T-helper 1 cell (primary cell): ENCODE results near the gene VAMP2.

Experiments used
- DNase-seq, 5 donors: peaks; one replicate each; pipeline ENCODE4 v3.0.0-alpha.2; 2012 to 2020

Gene VAMP2

DNA sequence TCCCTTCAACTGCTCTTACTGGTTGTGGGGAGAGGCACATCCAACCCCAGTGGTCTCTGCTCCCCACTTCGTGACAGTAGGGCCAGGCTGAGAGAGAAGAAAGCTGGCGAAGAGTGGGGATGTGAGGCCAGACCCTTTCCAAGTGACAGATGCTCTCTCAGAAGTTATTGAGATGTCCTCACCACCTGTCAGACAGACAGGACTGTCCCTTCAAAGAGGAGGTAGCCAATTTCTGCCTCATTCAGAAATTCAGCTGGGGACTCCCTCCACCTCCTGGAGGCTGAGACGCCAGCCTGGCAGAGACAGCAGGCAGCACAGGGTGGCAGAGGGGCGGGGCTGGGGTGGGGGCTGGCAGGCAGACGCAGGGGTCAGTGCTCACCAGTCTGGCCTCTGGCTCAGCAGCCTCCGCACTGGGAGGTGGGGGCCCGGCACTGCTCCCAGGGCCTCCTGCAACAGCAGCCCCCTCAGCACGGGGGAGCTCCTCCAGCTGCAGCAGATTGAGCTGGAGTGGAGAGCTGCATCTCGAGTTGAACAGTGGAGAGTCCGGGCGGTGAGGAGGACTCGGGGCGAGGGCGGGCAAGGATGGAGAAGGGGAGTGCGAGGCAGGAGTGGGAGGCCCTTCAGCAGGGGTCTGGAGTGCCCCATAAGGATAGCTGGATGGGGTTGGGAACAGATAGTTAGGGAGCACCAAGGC lies 19.7 kb downstream of the VAMP2 start:
- DNase-seq = peak in 1 of 5 donors; percentile 12

DNA sequence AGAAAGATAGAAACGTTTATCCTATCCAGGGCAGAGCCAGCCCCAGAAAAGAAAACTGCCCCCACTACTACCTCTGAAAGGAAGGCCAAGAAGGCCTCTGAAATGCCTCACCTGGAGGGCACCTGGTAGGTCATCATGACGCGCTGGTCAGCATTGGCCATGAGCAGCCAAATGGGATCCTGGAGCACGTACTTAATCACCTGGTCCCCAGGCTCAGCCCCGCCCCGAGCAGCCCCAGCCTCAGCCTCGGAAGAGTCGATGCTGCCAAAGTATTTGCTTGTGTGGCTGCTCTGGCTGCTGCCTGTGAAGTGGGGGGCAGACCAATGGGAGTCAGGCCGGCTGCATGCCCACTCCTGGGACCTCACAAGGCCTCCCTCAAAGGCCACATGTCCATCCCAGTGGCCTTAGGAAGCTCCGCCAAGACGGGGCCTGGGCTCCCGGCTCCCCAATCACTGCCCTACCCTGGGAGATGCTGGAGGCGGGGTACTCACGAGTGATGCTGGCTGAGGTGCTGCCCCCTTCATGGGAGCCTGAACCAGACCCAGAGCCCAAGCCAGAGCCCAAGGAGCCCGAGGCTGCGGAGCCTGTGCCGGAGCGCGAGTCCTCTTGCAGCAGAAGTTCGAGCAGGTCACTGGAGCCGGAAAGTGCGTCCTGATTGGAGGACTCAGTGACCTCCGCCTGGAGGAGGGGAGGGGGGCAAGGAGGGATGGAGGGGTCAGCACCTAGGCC lies 20.4 kb downstream of the VAMP2 start:
- DNase-seq = no peak

- no peak for DNase-seq
Observed at GRCh38 chr17:8141741-8142140, 21.0 kb downstream of the VAMP2 start.

DNA sequence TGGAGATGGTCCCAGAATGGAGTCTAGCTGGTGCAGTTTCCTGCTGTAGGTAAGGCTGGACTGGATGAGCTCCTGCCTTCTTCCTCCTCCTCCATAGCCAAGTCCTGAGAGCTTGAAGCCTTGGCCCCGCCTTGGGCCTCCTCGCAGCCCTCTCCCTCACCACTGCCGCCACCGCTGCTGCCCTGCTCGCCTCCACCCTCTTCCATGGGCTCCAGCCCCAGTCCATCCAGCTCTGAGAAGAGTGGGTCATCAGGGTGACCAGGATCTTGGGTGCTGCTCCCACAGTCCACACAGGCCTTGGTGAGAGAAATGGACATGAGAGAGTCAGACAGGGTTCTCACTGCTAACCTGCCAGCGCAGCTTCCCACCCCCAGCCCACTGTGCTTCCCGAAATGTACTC lies 21.7 kb downstream of the VAMP2 start:
- no peak for DNase-seq

DNA sequence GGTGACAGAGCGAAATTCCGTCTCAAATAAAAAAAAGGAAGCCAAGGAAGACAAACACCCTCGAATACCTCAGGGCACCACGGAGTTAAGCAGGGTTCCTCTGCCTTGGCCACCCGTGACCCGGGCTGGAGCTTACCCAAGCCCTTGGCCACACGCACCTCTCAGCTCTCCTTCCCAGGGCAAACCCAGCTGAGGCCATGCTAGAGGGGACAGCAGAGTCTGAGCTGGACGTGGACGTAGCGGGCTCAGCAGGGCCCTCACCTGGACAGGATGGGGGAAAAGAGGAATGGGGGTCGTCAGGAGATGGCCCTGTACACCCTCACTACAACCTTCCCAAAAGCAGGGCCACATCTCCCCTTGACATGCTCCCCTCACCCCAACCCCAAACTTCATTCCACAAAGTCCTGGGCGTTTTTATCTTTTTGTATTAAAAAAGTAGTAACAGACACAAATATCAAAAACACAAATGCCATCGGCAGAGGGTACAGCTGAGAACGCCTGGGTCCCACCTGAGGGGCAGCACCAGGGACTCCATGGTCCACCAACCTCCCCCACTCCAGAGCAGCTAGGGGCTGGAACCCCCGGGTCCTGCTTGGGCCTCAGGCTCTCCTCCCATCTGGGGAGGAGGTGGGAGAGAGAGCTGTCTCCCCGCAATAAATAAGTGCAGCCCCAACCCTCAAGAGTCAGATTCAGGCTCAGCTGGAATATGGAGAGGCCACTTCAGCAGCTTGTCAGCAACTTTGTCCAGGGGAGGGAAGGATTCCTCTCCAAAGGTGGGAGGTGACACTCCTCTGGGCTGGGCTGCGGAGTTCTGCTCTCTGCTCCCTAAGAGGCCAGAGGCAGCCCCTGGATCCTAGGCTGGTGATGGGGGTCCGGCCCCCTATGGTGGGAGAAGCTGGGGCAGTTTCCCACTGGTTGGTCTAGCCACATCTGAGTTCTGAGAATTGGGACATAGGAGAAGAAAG lies 22.4 kb downstream of the VAMP2 start:
- no peak for DNase-seq

GRCh38 chr17:8138672-8139371 lies 23.9 kb downstream of the VAMP2 start:
- DNase-seq = peak; percentile 87 to 97 (median 93)

GRCh38 chr17:8138374-8138671 lies 24.4 kb downstream of the VAMP2 start:
- DNase-seq = no peak

DNA sequence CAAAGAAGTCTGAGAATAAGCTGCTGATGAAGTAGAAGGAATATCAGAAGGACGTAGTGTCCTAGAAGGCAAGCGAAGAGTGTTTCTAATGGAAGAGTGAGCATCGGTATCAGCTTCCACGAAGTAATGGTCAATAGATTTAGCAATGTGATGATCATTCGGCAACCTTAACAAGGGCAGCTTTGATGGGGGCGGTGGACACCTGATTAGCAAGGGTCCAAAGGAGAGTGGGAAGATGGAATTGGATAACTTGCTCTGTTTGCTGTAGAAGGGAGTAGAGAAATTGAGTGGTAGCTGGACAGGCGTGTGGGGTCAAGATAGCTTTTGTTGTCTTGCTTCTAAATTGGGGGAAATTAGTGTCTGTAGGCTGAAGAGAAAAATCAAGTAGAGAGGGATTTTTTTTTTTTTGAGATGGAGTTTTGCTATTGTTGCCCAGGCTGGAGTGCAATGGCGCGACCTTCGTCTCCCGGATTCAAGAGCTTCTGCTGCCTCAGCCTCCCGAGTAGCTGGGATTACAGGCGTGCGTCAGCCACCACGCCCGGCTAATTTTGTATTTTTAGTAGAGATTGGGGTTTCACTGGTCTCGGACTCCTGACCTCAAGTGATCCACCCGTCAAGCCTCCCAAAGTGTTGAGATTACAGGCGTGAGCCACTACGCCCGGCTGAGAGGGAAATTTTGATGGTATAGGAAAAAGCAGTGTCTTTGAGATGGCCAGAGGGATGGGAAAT lies 24.9 kb downstream of the VAMP2 start:
- DNase-seq = no peak

- no peak for DNase-seq
Observed at GRCh38 chr17:8133941-8134340, 28.8 kb downstream of the VAMP2 start.

- no peak for DNase-seq
Observed at GRCh38 chr17:8133399-8133798, 29.3 kb downstream of the VAMP2 start.

- DNase-seq = no peak
Observed at GRCh38 chr17:8131844-8132441, 30.8 kb downstream of the VAMP2 start.

DNA sequence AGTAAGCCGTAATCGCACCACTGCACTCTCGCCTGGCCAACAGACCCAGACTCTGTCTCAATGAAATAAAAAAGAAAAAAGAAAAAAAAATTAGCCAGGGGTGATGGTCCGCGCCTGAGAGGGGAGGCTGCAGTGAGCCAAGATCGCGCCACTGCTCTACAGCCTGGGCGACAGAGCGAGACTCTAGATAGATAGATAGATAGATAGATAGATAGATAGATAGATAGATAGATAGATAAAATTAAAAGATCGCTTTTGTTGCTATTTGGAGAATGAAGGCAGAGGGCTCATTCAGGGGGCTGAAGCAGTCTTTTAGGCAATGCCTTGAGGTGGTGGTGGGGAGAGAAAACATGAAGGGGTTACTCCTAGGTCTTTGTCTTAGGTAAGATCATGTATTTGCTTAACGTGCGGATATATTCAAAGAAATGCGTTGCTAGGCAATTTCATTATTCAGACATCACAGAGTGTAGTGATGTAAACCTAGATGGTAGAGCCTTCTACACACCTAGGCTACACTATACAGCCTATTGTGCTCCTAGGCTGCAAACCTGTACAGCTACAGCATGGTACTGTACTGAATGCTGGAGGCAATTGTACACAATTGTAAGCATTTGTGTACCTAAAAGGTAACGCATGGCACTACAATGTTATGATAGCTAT lies 34.5 kb downstream of the VAMP2 start:
- no peak for DNase-seq

DNA sequence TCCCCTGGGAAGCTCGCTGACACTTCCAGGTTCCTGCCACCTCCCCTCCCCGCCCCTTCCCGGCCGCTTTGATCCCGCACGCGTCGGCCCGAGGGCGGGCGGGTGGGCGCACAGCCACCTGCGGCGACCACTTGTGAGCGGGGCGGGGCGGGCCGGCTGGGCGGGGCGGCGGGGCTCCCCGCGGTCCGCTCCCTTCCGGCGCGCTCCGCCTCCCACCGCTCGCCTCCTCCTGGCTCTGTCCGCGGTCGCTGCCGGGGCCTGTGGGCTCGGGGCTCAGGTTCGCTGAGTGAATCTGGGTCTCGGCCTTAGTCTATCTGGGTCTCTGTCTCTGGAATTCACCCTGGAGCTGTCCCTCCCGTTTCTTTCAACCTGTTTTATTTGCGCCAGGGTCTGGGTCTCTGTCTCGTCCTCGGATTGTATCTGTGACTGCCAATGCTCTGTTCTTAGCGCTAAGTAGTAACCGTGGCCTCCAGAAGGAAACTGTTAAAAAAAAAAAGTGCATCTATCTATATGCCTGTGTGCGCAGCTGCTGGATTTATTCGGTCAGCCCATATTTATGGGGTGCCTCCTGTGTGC lies 36.2 kb downstream of the VAMP2 start:
- DNase-seq = peak in 2 of 5 donors; percentile 47 to 55

GRCh38 chr17:8125947-8126490 lies 36.7 kb downstream of the VAMP2 start:
- DNase-seq = no peak

DNA sequence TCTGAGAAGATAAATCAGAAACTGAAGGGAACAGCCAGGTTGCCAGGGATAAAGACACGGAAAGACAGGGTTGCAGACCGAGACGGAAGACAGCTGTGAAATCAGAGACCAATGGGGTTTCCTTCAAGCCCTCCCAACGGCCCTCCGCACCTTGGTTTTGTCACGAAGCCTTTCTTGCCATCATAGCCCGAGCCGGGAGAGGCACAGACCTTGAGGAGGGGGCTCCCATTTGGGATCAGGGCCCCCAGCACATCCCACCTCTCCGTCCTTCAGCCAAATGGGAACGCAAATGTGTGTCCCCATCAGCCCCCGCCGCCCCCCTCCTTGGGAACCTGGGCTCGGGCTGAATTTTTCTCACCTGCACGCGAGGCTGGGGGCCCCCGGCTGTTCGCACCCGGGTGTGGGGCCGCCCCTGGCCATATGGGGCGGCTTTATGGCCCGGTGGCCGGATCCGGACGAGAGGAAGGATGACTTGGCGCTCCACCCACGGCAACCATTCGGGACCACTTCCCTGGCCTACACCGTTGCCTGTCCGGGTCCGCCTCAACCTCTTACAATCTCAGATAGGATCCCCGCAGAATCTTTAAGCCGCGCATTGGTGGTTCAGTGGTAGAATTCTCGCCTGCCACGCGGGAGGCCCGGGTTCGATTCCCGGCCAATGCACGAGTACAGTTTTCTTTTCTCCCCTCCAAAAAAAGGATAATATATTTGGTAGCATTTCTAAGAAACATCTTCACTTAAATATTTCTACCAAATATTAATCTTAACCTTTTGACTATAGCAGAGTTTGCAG lies 37.4 kb downstream of the VAMP2 start:
- DNase-seq = peak; percentile 51 to 87 (median 78)

GRCh38 chr17:8124350-8125153 lies 38.2 kb downstream of the VAMP2 start:
- peak in 1 of 5 donors; percentile 24 for DNase-seq

- no peak for DNase-seq
Observed at GRCh38 chr17:8123695-8124349, 38.9 kb downstream of the VAMP2 start, which contains the start of gene HES7. Gene HES7, minus strand, starts transcription at chr17:8124106. Its CDS starts 22 bp downstream, at chr17:8124084.
